B cell (primary cell): ENCODE data around the gene ALX3. TPM values are rescaled to one million over a fixed set of nuclear protein-coding genes. Genes with fewer than 3 reads are reported as not detected.

ENCODE experiments used
- ATAC-seq: fragments of 200-7000 bp; cut with Tn5 transposase; one replicate; pipeline ENCODE4 v1.10.0; 2021; ENCODE audit warnings: low read depth, mild to moderate bottlenecking, moderate number of reproducible peaks, moderate library complexity
- CTCF ChIA-PET: fragments of 350-600 bp; sonication (Branson Sonifier 250); formaldehyde crosslinking; loops from one replicate; lab custom pipeline; 2021; ENCODE audit warnings: antibody characterized with exemption, inconsistent platforms; lab: Charles Lee
- POLR2A ChIA-PET: fragments of 350-600 bp; sonication (Branson Sonifier 250); formaldehyde crosslinking; loops from one replicate; lab custom pipeline; 2021; ENCODE audit warnings: antibody characterized with exemption; lab: Charles Lee
- DNase-seq: peaks from one replicate; pipeline ENCODE4 v3.0.0; 2013
- H2AFZ ChIP-seq: 2 replicates; pipeline ENCODE4 v1.6.1; 2012; ENCODE audit warnings: mild to moderate bottlenecking, low read depth, low read length; ENCODE audit not compliant: insufficient read depth, poor library complexity, severe bottlenecking
- H3K27ac ChIP-seq, 2 donors: 1 replicate in 1 of 2; 2 replicates in 1 of 2; pipeline ENCODE4 v1.5.1; 2012 to 2013; ENCODE audit warnings: low read length in 2 of 2, mild to moderate bottlenecking in 2 of 2, moderate library complexity in 1 of 2
- H3K27me3 ChIP-seq, 4 experiments: fragments of 200-600 bp in 1 of 4; sonication (generic) in 1 of 4; replicated peaks in 1 of 4; 1 replicate in 2 of 4; 2 replicates in 2 of 4; pipeline versions ENCODE4 v1.6.1 to v1.7.0; 2013 to 2016; ENCODE audit warnings: low read length in 3 of 4, mild to moderate bottlenecking in 2 of 4, mixed read lengths in 1 of 4, moderate library complexity in 1 of 4; ENCODE audit not compliant: insufficient read depth in 4 of 4, control insufficient read depth in 3 of 4; ENCODE audit errors: control extremely low read depth in 1 of 4
- H3K36me3 ChIP-seq, 2 experiments: replicated peaks in 1 of 2; 1 replicate in 1 of 2; 2 replicates in 1 of 2; pipeline versions ENCODE4 v1.6.1 to v1.7.1; 2013; ENCODE audit warnings: low read length in 1 of 2; ENCODE audit not compliant: insufficient read depth in 2 of 2, control insufficient read depth in 1 of 2; ENCODE audit errors: control extremely low read depth in 1 of 2, extremely low read depth in 1 of 2
- H3K4me1 ChIP-seq, 2 donors: fragments of 200-600 bp in 1 of 2; sonication (generic) in 1 of 2; 1 replicate in 1 of 2; 2 replicates in 1 of 2; pipeline versions ENCODE4 v1.5.1 to v1.6.1; 2013 to 2017; ENCODE audit warnings: low read length in 2 of 2; ENCODE audit not compliant: control insufficient read depth in 2 of 2, insufficient read depth in 2 of 2
- H3K4me2 ChIP-seq: replicated peaks from 2 replicates; pipeline ENCODE3; 2012; ENCODE audit warnings: mild to moderate bottlenecking, low read depth, low read length; ENCODE audit not compliant: poor library complexity, severe bottlenecking
- H3K4me3 ChIP-seq, 5 experiments: fragments of 200-600 bp in 1 of 5; sonication (generic) in 1 of 5; 1 replicate in 3 of 5; 2 replicates in 2 of 5; pipeline versions ENCODE4 v1.5.1 to v1.7.0; 2011 to 2016; ENCODE audit warnings: low read length in 4 of 5, mild to moderate bottlenecking in 4 of 5, low read depth in 2 of 5, control low read depth in 1 of 5, moderate library complexity in 1 of 5; ENCODE audit not compliant: insufficient read depth in 1 of 5; ENCODE audit errors: control extremely low read depth in 1 of 5, extremely low read depth in 1 of 5
- H3K79me2 ChIP-seq: fragments of 200-600 bp; sonication (generic); one replicate; pipeline ENCODE4 v1.6.0; 2016; ENCODE audit warnings: low read length; ENCODE audit not compliant: control insufficient read depth, insufficient read depth
- H3K9ac ChIP-seq: fragments of 200-600 bp; sonication (generic); 2 replicates; pipeline ENCODE4 v1.6.1; 2017; ENCODE audit warnings: mild to moderate bottlenecking, low read length, moderate library complexity
- H3K9me3 ChIP-seq, 3 donors: one replicate each; pipeline versions ENCODE4 v1.6.1 to v1.7.1; 2013; ENCODE audit warnings: low read length in 2 of 3; ENCODE audit not compliant: control insufficient read depth in 2 of 3, insufficient read depth in 1 of 3; ENCODE audit errors: control extremely low read depth in 1 of 3
- H4K20me1 ChIP-seq: 2 replicates; pipeline ENCODE4 v1.6.0; 2012; ENCODE audit warnings: mild to moderate bottlenecking, low read length; ENCODE audit not compliant: insufficient read depth, control insufficient read depth, poor library complexity, severe bottlenecking
- H3K27ac Mint-ChIP-seq: one replicate; pipeline ENCODE4 v1.8.0; 2021; ENCODE audit warnings: mixed read lengths
- H3K27me3 Mint-ChIP-seq: one replicate; pipeline ENCODE4 v1.8.0; 2021; ENCODE audit warnings: mixed read lengths
- H3K4me1 Mint-ChIP-seq: one replicate; pipeline ENCODE4 v1.8.0; 2021; ENCODE audit warnings: mixed read lengths
- H3K4me3 Mint-ChIP-seq: one replicate; pipeline ENCODE4 v1.8.0; 2021; ENCODE audit warnings: mixed read lengths
- H3K9me3 Mint-ChIP-seq: one replicate; pipeline ENCODE4 v1.8.0; 2022; ENCODE audit warnings: mixed read lengths; ENCODE audit not compliant: insufficient read depth
- EZH2 ChIP-seq: IDR thresholded peaks from 2 replicates; pipeline ENCODE4 v1.6.1; 2012; ENCODE audit warnings: borderline replicate concordance, low read depth, mild to moderate bottlenecking, moderate library complexity, low read length; ENCODE audit not compliant: insufficient read depth, poor library complexity, severe bottlenecking
- WGBS: methylation state at CpG from one replicate; pipeline ENCODE4 v1.1.5; 2013; ENCODE audit warnings: missing lambda C conversion rate; ENCODE audit not compliant: insufficient coverage; 5-methylcytosine and 5-hydroxymethylcytosine counted together
- intact Hi-C: fragments of 100-400 bp; cut with micrococcal nuclease; formaldehyde crosslinking; loops from one replicate; pipeline ENCODE4 v1.10.0; 2022
- polyA plus RNA-seq: library from polyadenylated mRNA; depleted of rRNA; stranded (reverse); fragments of >200 nt; gene quantifications from 2 replicates; pipeline ENCODE4 v1.2.3, GENCODE V29; 2012
- total RNA-seq, 2 donors: library from RNA; stranded (reverse); fragments of 120-200 nt in 1 of 2; gene quantifications; 1 replicate in 1 of 2; 2 replicates in 1 of 2; pipeline versions ENCODE4 v1.2.3 to v1.2.4, GENCODE V29; 2013 to 2022
- TF ChIP-seq, protein P1 (sequence below): fragments of 200-600 bp; IDR thresholded peaks from one replicate; pipeline ENCODE4 v1.8.0; 2022; ENCODE audit warnings: antibody characterized with exemption, mild to moderate bottlenecking

ALX3 gene
- total and polyA plus RNA-seq, 2 donors (not counting 1 experiment from before 2014, with no cell fraction given): not detected

DNA sequence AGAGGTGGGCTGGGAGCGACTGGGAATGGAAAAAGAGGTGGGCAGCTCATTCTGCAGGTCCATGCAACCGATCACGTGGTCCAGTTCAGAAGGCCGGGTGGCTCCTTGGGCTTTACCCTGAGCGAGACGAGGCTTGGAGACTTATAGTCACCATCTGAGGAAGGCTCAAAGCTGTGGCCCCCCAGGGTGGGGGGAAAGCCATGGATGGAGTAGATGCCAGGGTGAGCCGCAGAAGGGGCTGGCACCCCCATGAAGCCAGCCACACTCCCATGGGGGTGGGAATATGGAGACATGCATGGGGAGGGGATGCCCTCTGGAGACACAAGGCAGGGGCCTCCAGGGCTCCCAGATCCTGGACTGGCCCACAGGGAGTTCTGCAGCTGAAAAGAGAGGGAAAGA lies 9.8 kb downstream of the ALX3 start:
- no peaks in the 10 kb centered on the region for H3K9me3 ChIP-seq
- WGBS: 94% methylated on average over 6 of the region's 7 CpGs

DNA sequence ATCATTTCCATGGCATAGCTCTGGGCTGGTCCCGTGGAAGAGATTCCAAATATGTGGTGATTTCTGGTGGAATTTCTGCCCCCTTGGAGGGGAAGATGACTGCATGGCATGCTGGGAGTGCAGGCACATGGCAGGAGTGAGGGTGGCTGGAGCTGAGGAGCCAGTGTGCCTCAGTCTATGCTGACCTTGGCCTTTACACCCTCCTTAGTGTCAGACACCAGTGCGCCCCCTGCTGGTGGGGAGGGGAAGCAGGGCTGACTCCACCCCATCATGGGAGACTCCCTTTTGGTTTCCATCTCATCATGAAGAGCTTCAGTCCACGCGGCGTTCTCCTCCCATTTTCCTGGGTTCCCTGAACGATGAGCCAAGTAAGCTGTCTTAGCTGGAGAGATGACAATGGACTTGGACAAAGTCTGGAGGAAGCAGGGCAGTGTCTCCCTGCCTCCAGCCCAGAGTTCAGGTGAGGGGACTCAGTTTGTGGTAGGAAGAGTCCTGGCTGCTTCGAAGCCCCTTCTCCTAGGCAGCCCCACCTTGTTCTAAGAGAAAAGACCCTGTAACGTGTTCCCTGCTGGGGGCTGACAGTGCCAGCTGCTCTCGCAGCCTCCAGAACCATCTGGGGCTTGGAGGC lies 10.3 kb downstream of the ALX3 start:
- Histone ChIP-seq H3K79me2 (no peaks in the 10 kb centered on the region), H3K27me3 (no peaks in the 10 kb centered on the region), H2AFZ (no peak overlapping the region), H4K20me1 (peaks cover 19% of the 10 kb centered on the region), H3K9ac (no peak overlapping the region), H3K4me2 (no peak overlapping the region), H3K36me3 (peaks cover 0 to 40% of the 10 kb centered on the region in 2 experiments), H3K27ac (no peak overlapping the region), H3K4me3 (no peak overlapping the region), H3K4me1 (no peaks in the 10 kb centered on the region), H3K9me3 (no peaks in the 10 kb centered on the region)
- Mint-ChIP-seq H3K4me1 (no peaks in the 10 kb centered on the region), H3K9me3 (no peaks in the 10 kb centered on the region), H3K4me3 (no peak overlapping the region), H3K27me3 (peaks cover 1% of the 10 kb centered on the region), H3K27ac (no peak overlapping the region)
- ChIA-PET CTCF (interaction anchor here (0.5 to 3.3 kb wide), 24 partner anchors 9 to 884 kb away, joined by 3 to 13 read pairs (median 4); partner anchors contain the start of gene STRIP1), POLR2A (interaction anchor here (0.7 to 1.3 kb wide), 3 partner anchors 9 to 26 kb away, joined by 3 to 6 read pairs (median 3); partner anchors contain the start of gene STRIP1)
- DNase-seq: peak; percentile 76
- peak; percentile 73 for ATAC-seq
- 85% methylated on average over 7 of the region's 9 CpGs for WGBS
- TF ChIP-seq, protein P1, sequence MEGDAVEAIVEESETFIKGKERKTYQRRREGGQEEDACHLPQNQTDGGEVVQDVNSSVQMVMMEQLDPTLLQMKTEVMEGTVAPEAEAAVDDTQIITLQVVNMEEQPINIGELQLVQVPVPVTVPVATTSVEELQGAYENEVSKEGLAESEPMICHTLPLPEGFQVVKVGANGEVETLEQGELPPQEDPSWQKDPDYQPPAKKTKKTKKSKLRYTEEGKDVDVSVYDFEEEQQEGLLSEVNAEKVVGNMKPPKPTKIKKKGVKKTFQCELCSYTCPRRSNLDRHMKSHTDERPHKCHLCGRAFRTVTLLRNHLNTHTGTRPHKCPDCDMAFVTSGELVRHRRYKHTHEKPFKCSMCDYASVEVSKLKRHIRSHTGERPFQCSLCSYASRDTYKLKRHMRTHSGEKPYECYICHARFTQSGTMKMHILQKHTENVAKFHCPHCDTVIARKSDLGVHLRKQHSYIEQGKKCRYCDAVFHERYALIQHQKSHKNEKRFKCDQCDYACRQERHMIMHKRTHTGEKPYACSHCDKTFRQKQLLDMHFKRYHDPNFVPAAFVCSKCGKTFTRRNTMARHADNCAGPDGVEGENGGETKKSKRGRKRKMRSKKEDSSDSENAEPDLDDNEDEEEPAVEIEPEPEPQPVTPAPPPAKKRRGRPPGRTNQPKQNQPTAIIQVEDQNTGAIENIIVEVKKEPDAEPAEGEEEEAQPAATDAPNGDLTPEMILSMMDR: peak; percentile 85
- no peak for TF ChIP-seq EZH2
- intact Hi-C loops: no loop called here

More for the DNA sequence above, 9.8 kb downstream of the ALX3 start:
- Histone ChIP-seq H3K27ac (no peak overlapping the region), H3K36me3 (peaks cover 0 to 35% of the 10 kb centered on the region in 2 experiments), H4K20me1 (peaks cover 16% of the 10 kb centered on the region), H3K9ac (no peak overlapping the region), H3K79me2 (no peaks in the 10 kb centered on the region), H3K4me2 (no peak overlapping the region), H3K4me3 (no peak overlapping the region), H3K27me3 (no peaks in the 10 kb centered on the region), H2AFZ (no peak overlapping the region), H3K4me1 (no peaks in the 10 kb centered on the region)
- H3K4me3 Mint-ChIP-seq: no peak overlapping the region
- intact Hi-C loops: no loop called here
- no peak overlapping the region for H3K27ac Mint-ChIP-seq
- ATAC-seq: no peak
- H3K9me3 Mint-ChIP-seq: no peaks in the 10 kb centered on the region
- no peak for TF ChIP-seq EZH2
- TF ChIP-seq, protein P1: no peak
- DNase-seq: no peak
- H3K4me1 Mint-ChIP-seq: no peaks in the 10 kb centered on the region
- H3K27me3 Mint-ChIP-seq: peaks cover 6% of the 10 kb centered on the region
- ChIA-PET POLR2A (interaction anchor here (1.0 kb wide), 1 partner anchor 26 kb away, joined by 3 read pairs; the partner anchor contains the start of gene STRIP1), CTCF (interaction anchor here (0.5 to 3.3 kb wide), 22 partner anchors 8 to 884 kb away, joined by 3 to 13 read pairs (median 4); partner anchors contain the start of gene STRIP1)
